ENCODE measurements around the gene GPRC5B.

GPRC5B gene

GRCh38 chr16:19842426-19843157 is 42.1 kb downstream of the GPRC5B start:
- no peak for DNase-seq

GRCh38 chr16:19841184-19841583 is 43.5 kb downstream of the GPRC5B start:
- no peak for DNase-seq

GRCh38 chr16:19840524-19841110 is 44.0 kb downstream of the GPRC5B start:
- no peak for DNase-seq

- DNase-seq: no peak
Observed at GRCh38 chr16:19837984-19838707, 46.5 kb downstream of the GPRC5B start.

GRCh38 chr16:19837331-19837980 is 47.2 kb downstream of the GPRC5B start:
- no peak for DNase-seq

- no peak for DNase-seq
Observed at GRCh38 chr16:19835968-19836421, 48.7 kb downstream of the GPRC5B start.

- no peak for DNase-seq
Observed at GRCh38 chr16:19835196-19835595, 49.5 kb downstream of the GPRC5B start.

GRCh38 chr16:19833581-19833980 is 51.1 kb downstream of the GPRC5B start:
- no peak for DNase-seq

GRCh38 chr16:19833176-19833575 is 51.5 kb downstream of the GPRC5B start:
- DNase-seq: no peak

GRCh38 chr16:19831678-19832077 is 53.0 kb downstream of the GPRC5B start:
- DNase-seq: no peak

GRCh38 chr16:19830902-19831560 is 53.6 kb downstream of the GPRC5B start:
- DNase-seq: no peak

- DNase-seq: no peak
Observed at GRCh38 chr16:19829844-19830692, 54.6 kb downstream of the GPRC5B start.

- no peak for DNase-seq
Observed at GRCh38 chr16:19824216-19824615, 60.4 kb downstream of the GPRC5B start.

GRCh38 chr16:19823322-19823721 is 61.3 kb downstream of the GPRC5B start:
- no peak for DNase-seq

GRCh38 chr16:19822533-19822932 is 62.1 kb downstream of the GPRC5B start:
- DNase-seq: no peak

GRCh38 chr16:19817875-19818274 is 66.8 kb downstream of the GPRC5B start:
- no peak for DNase-seq

GRCh38 chr16:19817122-19817521 is 67.5 kb downstream of the GPRC5B start:
- DNase-seq: no peak

GRCh38 chr16:19815418-19815817 is 69.2 kb downstream of the GPRC5B start:
- no peak for DNase-seq

GRCh38 chr16:19812986-19813385 is 71.7 kb downstream of the GPRC5B start:
- DNase-seq: no peak

GRCh38 chr16:19810817-19811731 is 73.6 kb downstream of the GPRC5B start:
- no peak for DNase-seq

- no peak for DNase-seq
Observed at GRCh38 chr16:19809693-19810092, 75.0 kb downstream of the GPRC5B start.

Measured in COR-L47 (cell line).